T1000 (cell line): Measurements from ENCODE around the gene SYT17.
"Not testable (repeated sequence)": the region's sequence is repeated elsewhere in the genome, so short reads cannot be mapped to it uniquely, and the experiment has no call there.

Source experiments
- DNase-seq: peaks from one replicate; lab custom pipeline; 2025; ENCODE audit warnings: mixed read lengths; lab: John Stamatoyannopoulos, UW

Gene SYT17

DNA sequence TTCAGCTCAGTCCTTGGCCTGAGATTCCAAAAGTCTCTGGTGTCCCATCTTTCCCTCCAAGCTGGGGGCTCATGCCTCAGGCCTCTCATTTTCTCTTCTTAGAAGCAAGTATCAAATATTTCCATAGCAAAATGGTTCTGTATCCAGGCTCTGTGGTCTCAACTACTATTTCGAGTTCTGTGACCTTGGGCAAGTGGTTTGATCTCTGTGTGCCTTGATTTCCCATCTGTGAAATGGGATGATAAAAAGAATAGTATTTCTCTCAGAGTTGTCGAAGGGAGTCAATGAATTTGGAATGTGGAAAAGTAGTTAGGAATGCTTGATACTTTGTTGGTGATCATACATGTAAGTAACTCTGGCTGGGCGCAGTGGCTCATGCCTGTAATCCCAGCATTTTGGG lies 6.4 kb downstream of the SYT17 start:
- no peak for DNase-seq

DNA sequence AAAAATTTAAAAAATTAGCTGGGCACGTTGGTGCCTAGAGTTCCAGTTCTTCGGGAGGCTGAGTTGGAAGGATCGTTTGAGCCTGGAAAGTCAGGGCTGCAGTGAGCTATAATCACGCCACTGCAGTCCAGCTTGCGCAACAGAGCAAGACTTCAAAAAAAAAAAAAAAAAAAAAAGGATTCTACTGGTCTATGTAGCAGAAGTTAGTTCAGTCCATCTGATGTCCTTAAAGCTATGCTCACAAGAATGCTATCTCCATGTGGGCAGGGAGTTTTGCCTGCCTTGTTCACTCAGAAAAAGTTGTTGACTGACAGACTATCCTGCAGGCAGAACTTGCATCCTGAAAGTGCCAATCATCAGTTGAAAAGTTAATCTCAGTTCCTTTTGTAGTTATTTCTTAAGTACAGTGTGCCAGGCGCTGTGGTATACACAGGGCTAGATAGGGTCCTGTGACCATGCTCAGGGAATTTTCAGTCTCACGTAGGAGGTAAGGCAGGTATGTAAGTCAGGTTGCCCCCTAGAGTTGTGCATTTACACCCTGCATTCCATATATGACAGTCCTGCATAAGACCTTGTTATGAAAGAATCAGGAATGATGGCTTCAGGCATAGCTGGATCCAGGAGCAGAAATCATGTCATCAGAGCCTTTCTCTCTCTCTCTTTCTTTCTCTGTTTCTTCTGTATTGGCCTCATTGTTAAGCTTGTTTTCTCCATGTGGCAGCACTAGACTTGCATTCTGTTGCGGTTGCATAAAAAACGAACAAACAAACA lies 7.6 kb downstream of the SYT17 start:
- DNase-seq: no peak

DNA sequence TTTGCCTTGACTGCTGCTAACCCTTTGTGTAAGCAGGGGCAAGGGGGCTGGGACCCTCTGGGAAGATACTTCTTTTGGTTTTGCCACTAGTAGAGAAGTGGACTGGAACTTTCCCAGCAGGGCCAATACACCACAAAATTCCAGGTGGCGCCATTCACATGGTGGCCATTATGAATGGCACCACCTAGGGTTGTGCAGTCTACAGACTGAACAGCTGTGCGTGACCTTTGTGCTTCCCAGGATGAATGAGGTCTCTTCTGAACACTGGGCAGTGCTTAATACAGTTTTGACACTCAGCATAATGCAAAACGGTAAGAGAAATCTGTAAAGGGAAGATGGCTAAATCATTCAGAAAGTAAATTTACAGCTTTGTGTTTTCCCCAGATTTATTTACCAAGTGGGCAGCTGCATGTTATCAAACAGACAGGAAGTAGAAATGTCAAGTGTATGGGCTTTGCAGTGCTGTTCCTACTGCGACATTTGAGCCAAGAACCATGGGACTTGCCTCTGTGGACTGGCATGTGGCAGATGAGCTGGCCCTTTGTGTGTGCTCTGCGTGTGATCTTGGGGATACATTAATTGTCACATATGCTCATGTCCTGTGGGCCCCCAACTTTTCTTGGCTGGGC lies 9.2 kb downstream of the SYT17 start:
- DNase-seq: no peak

DNA sequence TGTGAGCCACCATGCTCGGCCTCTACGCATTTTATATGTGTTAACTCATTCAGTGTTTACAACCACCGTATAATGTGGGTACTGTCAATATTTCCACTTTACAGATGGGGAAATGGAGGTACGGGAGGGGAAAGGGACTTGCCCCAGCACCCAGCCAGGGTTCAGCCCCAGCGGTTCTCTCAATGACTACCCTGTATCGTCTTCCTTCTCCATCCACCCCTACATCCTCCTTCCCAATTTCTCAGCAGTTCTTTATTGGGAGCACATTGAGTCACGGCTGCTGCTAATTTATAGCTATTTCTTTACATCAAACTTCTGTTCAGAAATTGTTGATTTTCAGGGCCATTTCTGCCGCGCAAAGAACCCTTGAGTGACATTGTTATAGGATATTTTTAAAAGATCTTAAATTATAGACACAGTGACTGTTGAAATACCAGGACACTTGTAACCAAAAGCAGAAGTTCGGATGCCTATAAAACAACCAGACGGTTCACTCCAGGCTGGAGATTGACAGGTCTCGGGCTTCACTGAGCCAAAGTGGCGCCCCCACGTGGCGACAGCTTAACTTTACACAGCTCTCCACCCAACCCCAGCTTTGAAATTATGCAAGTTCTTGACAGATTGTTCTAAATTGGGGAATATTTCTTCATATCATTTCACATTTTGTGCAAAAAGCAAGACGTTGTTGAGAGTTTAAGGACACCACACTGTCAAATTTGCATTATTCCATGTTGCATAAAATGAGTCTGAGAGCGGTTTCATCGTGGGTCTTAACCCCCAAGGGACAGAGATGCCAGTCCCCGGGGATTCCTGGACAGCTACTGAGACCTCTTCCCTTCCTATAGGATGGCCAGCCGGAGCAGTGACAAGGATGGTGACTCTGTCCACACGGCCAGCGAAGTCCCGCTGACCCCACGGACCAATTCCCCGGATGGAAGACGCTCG lies 11.8 kb downstream of the SYT17 start:
- DNase-seq: no peak

DNA sequence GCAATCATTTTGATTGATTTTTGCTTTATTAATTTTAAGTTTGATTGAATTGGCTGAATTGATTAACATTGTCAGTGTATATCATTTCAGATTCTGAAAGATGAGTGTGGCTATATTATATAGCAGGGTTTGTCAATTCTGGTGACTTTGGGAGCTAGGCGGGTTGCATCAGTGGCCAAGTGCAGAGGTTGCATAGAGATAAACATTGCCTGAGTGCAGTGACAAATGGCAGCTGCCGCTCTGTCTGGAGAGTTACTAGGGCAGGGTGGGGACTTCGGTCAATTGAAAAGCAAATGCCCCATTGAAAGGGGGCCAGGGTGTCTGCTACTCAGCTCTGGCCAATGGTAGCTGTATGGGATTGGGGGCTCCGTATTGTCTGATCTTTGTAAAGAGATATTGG lies 12.7 kb downstream of the SYT17 start:
- DNase-seq: no peak

DNA sequence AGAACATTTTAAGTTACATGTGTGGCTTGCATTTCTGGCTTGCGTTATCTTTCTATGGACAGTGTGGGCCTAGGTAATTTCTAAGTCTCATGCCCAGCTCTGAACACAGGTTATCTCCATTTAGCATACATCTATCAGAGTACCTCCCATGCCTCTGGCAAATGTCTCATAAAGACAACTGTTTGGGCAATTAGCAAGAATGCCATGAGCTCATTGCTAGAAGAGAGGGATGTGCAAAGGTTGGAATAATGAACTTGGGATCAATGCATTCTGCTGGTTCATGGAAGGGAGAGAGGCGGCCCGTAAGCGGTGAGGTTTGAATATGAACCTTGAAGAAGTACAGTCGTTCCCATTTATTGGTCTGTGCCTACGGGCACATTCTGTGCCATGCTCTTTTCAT lies 14.4 kb downstream of the SYT17 start:
- no peak for DNase-seq

DNA sequence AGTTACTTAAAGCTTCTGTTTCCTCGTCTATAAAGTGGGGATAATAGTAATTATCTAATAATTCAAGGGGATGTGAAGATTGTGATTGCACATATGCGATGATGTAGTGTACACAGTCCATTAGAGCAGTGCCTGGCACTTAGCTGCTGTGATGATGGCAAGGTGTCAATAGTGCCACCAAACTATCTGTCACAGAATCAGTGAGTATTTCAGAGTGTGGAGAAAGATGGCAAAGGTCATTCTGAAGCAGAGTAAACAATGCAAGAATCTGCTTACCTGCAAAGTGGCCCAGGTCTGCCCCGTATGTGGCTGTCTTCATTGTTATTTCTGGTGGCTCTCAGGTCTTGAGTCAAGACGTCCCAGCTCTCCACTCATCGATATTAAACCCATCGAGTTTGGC lies 15.1 kb downstream of the SYT17 start:
- no peak for DNase-seq

DNA sequence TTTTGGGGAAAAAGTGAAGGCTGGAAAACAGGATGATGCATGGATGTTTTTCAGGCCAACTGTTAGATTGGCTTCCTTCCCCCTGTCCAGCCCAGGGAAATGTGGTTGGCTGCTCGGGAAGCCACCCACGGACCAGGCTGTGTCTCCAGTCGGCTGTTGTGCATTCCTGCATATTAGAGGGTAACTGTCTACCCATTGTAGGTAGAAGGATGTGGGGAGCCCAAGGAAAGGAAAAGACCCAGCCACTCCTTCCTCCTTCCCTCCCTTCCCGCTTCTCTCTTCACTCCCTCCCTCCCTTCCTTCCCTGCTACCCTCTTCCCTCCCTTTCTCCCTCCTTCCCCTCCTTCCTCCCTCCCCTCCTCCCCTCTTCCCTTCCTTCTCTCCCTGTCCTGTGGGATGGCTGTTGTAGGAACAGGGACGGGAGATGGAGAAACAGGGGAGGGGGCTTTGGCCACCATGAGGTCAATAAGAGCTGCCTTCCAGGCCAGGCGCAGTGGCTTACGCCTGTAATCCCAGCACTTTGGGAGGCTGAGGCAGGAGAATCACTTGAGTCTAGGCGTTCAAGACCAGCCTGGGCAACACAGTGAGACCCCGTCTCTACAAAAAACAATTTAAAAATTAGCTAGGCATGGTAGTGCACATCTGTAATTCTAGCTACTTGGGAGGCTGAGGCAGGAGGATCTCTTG lies 16.9 kb downstream of the SYT17 start:
- DNase-seq: no peak

DNA sequence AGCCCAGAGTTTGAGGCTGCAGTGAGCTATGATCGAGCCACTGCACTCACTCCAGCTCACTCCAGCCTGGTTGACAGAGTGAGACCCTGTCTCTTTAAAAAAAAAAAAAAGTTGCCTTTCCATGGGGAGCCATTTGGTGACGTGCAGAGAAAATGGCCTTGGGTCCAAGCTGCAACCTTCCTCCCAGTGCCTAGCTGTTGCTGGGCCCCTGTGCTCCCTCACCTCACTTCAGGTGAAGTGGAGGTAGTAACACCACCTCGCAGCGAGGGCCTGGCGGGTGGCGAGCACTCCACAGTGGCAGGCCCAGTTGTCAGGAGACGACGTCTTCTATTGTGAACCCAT lies 17.4 kb downstream of the SYT17 start:
- no peak for DNase-seq

DNA sequence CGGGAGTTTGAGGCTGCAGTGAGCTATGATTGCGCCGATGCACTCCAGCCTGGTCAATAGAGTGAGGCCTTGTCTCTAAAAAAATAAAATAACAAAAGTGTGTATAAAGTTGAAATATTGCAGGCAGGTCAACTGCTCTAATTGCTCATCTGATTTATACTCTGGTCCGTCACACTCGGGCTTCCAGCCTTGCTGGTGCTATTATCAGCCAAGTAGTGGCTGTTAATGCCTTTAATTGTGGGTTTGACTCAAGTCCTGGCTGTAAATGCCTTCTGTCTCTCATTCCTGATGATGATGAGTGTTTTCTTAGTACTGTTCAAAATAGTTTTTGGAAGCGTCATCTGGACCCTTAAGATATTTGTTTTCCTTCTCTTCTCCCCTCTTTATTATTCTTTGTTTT lies 18.4 kb downstream of the SYT17 start:
- no peak for DNase-seq

DNA sequence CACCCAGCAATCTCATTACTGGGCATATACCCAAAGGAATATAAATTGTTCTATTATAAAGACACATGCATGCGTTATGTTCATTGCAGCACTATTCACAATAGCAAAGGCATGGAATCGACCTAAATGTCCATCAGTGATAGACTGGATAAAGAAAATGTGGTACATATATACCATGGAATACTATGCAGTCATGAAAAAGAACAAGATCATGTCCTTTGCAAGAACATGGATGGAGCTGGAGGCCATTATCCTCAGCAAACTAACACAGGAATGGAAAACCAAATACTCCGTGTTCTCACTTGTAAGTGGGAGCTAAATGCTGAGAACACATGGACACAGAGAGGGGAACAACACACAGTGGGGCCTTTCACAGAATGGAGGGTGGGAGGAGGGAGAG lies 19.9 kb downstream of the SYT17 start:
- not testable (repeated sequence) for DNase-seq

DNA sequence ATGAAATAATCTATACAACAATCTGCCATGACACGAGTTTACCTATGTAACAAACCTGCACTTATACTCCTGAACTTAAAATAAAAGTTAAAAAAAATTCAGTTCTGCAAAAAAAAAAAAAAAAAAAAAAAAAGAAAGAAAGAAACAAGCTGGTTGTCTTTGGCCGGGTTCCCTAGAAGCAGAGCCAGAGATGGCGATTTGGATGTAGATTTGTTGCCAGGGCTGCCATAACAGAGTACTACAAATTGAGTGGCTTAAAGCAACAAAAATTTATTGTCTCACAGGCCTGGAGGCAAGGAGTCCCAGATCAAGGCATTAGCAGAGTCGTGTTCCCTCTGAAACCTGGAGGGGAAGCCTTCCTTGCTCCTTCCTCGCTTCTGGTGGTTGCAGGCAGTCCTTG lies 20.4 kb downstream of the SYT17 start:
- no peak for DNase-seq

DNA sequence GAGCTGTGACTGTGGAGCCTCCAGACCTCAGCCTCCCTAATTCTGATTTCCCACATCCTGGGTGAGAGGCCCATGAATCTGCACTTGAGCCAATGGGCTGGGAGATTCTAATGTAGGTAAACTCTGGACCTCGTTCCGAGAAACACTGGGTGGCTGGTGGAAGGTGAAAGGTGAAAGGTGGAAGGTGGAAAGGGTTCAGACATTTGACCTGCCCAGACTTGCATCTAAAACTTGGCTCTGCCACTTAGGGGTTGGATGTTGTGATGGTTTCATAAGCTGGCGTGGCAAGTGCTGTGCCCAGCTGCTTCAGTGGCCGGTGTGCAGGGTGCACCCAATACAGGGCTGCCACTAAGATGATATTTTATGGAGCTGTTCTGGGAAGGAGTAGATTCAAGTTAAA lies 24.8 kb downstream of the SYT17 start:
- DNase-seq: no peak

DNA sequence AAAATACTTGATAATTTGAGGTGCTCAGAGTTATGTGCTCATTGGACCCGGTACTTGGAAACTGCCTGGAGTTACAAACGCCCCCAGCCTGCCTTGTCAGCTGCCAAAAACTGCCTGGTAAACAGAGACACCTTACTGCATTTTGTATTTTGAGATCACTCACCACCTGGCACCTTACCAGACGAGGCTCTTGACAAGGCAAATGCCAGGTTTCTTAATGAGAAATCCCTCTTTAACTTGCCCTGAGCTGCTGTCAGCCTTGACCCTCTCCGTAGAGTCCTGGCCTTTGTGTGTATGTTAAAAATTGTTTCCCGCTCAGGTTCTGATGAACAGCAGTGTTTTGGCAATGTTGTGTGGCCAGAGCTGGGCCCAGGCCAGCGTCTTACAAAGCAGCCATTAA lies 28.8 kb downstream of the SYT17 start:
- DNase-seq: no peak

DNA sequence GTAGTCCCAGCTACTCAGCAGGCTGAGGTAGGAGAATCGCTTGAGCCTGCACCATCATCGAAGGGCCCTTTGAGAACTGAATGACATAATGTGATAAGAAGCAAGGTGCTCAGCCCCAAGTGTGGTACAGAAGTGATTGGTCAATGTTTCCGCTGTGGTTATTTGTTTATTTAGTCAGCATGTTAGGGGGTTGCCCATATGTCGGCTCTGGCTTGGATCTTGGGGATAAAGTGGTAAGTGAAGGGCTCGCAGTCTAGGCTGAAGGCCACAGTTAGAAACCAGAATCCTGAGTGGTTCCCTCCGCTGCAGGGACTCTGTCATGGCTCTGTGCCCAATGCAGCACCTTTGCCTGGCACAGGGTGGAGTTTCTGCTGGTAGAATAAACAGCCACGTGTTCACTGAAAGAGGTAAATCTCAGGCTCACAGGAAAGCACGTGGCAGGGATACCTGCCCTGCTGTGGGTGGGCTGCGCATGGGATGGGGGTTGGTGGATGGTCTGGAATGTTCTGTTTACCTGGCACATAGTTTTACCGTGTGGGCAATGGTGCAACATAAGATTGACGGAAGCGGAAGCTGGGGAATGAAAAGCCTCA lies 35.4 kb downstream of the SYT17 start:
- DNase-seq: no peak

DNA sequence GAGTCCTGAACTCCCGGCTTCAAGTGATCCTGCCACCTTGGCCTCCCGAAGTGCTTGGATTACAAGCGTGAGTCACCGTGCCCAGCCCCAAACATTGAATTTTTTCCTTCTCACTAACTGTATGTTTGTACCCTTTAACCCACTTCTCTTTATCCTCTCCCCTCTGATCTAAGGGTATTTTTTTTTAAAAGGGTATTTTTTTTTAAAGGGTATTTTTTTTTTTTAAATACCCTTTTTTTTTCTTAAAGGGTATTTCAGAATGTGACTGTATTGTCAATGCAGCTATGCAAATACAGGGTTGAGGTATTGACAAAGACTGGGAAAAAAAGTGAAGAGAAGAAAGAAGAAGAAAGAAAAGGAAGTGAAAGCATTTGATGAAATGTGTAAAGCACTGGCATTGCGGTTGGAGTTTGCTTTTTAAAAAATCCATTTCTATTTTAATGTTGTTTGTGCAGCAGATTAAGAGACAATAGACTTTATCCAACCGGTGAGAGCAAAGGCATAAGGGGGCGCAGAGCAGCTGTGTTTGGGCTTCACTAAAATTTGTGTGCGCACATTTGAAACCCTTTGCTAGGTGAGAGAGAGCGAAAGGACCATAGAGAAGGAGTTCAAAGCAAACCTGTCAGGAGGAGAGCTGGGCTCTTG lies 42.4 kb downstream of the SYT17 start:
- DNase-seq: no peak

DNA sequence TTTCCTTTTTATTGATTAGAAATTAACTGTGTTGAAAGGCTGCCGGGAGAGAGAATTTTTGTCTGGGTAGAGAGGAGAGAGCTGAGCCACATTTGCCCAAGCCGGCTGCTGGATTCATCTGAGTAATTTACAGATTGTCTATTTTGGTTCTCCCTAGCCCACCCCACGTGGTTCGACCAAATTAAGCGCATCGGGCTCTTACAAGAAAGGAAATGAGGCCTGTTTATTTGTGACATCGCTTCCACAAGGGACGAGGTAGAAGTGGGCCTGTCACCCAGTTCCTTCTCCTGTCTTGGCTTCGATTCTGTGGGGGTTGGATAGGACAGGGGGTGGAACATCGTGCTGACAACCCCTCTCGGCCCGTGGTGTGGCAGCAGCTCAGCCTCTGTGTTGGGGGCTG lies 42.9 kb downstream of the SYT17 start:
- DNase-seq: no peak

DNA sequence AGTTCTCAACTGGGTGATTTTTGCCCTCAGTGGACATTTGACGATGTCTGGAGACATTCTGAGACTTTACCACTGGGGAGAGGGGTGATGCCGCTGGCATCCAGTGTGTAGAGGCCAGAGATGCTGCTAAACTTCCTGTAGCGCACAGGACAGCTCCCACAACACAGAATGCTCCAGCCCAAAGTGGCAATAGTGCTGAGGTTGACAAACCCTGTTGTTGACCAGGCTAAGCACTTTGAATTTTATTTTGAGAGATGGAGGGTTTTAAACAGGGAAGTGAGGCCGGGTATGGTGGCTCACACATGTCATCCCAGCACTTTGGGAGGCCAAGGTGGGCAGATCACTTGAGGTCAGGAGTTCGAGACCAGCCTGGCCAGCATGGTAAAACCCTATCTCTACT lies 44.0 kb downstream of the SYT17 start:
- no peak for DNase-seq

DNA sequence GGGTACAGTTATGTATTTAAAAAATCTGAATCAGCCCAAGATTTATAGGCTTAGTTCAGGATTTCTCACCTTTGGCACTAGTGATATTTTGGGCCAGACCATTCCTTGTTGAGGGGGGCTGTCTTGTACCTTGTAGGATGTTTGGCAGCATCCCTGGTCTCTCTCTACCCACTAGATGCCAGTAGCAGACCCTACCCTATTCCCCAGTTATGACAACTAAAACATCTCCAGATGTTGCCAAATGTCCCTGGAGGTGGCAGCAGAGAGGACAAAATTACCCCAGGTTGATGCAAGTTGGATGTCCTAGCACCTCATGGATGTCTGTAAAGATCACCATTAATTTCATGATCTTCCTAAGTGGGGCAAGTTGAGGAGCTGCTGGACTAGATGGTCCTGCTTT lies 45.8 kb downstream of the SYT17 start:
- no peak for DNase-seq

DNA sequence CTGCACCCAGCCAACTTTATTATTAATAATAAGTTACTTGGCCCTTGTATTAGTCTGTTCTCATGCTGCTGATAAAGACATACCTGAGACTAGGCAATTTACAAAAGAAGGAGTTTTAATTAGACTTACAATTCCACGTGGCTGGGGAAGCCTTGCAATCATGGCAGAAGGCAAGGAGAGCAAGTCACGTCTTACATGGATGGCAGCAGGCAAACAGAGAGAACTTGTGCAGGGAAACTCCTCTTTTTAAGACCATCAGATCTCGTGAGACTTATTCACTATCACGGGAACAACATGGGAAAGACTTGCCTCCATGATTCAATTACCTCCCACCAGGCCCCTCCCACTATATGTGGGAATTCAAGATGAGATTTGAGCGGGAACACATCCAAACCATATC lies 47.7 kb downstream of the SYT17 start:
- no peak for DNase-seq

DNA sequence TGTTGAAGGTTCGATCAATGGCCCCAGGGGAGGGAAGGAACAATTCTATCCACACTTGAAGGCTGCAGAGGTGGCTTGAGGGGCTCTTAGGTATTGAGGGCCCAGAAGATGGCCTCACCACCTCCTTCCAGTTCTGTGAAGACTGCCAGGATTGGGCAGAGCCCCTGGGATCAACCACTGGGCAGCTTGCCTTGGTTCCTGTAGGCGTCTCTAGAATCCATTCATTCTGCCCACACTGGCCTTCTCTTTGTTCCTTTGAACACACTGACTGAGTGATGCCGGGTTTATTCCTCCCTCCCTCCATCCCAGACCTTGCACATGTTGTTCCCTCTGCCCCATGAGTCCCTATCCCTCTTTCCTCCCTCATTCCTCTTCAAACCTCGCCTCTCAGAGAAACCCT lies 50.5 kb downstream of the SYT17 start:
- DNase-seq: no peak

DNA sequence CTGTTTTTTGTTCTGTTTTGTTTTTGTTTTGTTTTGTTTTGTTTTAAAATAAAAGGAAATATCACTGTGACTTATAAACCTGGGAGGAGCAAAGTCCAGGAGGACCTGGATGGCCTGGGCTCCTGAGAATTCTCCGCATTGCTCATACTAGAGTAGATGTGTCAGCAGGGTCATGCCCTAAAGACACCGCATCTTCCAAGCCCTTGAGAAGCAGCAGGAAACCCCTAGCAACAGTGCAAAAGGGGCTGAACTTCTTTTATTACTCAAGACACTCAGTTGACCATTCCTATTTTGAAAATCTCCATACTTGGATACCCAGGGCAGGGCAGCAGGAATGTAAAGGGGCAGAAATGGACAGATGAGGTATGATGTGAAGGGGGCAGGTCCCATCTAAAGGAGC lies 51.8 kb downstream of the SYT17 start:
- no peak for DNase-seq
